Retina (tissue), 1 donor: ENCODE results near the gene ANKRD63.
A peak's percentile ranks its signal among the peaks of the same experiment; 100 is the strongest.

Experiments used
- DNase-seq: peaks from one replicate; pipeline ENCODE4 v3.0.0-alpha.2; 2016

Gene ANKRD63

DNA sequence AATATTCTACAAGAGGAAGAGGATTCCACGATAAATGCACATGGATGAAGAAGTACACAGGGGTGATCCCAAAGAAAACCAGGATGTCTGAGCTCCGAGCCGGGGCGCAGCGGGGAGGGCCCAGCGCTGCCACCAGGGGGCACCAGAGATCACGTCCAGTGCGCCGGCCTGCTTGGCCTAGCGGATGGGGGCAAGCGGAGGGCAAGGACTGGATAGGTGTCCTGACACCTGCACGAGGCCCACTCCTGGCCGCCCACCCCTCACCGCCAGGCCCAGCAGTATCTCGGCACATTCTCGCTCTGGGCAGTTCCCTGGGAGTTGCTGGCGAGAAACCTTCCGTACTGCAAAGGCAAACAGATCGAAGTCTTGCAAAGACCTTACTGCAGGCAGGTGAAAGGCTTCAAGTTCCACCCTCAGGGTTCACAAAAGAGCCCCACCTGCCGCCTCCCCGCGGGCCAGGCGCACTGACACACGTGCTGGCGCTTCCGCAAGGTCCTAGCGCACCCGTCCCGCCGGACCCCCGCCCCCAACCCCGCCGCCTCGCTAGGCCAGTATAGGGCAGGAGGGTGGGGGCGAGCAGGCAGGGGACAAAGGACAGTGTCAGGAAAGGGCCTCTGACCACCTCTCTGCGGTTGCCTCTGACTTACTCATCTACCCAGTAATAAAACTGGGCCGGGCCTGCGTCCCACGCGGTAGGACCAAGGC lies 3.3 kb downstream of the ANKRD63 start:
- peak; percentile 90 for DNase-seq

DNA sequence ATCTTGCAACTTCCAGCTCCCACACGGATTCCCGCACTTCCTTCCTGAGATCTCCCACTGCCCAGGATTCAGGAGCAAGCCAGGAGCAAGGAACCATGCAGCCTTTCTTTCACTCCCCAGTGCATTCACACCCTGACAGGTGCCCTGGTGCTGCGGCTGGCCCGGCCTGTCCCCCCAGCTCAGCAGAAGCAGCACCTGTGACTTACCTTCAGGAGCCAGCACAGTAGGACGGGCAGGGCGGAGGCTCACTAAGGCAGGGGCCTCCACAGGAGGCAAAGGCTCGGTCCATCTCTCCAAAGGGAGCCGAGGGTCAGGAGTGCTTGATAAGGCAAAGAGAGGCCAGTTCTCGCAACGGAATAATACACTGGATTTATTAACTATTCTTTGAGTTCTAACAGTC lies 4.8 kb downstream of the ANKRD63 start:
- peak; percentile 7 for DNase-seq

DNA sequence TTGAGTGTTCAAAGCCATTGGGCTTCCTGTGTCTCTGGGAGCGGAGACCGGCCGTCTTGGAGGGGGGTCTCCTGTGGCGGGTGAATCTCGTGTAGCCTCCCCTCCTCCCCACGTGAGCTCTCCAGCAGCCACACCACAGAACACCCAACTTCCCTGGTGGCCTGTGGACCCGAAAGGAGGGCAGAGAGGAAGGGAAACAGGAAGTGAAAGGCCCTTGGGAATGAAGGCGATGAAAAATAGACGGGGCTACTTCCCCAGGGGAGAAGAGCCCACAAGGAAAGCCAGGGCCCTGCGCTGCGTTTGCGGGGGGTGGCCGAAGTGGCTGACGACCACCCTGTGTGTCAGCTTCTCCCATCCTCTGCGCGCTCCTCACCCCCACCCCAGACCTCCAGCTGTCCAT lies 5.4 kb downstream of the ANKRD63 start:
- DNase-seq = peak; percentile 3

DNA sequence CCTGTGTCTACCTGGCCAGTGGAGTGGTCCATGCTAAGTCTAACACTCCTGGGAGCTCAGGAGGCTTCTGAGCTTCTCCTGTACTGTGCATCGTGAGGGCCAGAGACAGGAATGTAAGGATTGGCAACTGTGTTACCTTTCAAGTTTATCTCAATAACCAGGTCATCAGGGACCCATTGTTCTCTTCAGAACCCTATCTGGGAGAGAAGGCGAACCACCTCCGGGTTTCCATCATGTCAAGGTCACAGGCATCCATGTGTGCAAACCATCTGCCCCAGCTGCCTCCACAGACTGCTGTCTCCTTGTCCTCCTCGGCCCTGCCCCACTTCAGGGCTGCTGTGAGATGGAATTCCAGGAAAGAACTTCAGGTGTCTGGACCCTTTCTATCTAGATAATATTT lies 5.9 kb downstream of the ANKRD63 start:
- peak; percentile 11 for DNase-seq

DNA sequence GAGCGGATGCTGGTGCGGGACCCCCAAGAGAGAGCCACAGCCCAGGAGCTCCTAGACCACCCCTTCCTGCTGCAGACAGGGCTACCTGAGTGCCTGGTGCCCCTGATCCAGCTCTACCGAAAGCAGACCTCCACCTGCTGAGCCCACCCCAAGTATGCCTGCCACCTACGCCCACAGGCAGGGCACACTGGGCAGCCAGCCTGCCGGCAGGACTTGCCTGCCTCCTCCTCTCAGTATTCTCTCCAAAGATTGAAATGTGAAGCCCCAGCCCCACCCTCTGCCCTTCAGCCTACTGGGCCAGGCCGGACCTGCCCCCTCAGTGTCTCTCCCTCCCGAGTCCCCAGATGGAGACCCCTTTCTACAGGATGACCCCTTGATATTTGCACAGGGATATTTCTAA lies 6.9 kb downstream of the ANKRD63 start:
- DNase-seq = no peak

DNA sequence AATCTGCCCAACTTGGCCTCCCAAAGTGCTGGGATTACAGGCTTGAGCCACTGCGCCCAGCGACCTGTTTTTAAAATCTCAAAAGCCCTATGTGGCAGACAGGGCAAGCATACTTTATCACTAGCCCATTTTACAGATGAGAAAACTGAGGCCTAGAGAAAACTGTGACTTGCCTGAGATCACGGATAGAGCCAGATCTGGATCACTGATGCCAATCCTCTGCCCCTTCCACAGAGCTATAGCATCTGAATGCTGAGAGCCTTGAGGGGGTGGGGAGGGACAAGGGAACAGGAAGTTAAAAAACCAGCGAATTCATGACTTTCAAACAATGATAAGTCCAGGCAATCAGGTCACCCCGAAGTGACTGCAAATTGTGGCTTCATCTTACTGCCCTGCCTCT lies 7.3 kb downstream of the ANKRD63 start:
- DNase-seq = no peak

DNA sequence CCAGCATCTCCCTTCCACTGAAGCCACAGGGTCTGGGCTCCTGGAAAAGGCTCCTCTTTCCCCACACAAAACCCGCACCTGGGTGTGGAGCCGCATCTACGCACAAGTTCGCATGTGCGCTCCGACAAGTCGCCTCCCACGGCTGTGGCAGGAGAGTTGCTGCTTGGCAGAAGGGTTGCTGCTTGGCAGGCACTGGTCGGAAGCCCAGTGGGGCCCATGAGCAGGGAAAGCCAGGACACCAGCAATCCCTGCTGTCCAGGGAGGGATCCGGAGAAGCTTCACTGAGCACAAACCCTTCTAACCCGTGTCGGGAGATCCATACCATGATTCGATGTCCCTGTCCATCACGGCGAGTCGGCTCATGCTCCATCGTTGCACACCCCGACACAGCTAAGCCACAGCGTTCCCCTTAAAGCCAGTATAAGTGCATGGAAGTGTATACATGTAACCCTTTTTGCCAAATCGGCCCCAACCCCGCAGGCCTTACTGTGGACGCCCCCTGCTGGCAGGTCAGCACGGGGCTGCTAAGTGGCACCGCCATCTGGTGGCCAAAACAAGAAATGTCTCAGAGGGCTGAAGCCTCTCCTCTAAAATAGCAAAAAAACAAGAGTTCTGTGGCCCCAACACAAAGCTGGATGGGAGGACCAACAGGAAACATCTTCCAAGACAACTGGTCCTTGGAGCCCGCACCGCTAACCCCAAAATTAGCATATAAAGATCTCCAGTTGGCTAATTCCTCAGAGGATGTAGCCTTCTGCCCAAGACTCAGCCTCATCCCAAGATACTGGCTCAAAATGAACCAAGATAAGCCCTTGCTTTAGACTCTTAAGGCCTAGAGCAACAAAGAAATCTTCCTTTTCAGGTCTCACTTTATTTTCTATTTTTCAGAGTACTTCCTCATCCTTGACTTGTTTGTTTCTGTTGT lies 8.3 kb downstream of the ANKRD63 start:
- DNase-seq = peak; percentile 85

DNA sequence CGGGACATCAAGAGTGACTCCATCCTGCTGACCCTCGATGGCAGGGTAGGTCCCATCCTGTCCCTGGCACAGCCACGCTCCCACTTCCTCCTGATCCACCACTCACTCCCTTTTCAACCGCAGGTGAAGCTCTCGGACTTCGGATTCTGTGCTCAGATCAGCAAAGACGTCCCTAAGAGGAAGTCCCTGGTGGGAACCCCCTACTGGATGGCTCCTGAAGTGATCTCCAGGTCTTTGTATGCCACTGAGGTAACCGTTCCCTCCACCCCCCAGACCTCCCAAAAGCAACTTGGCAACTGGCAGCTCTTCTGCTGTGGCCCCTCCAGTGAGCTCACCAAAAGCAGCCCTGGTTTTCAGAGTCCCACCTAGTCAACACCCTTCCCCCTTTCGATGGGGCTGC lies 9.4 kb downstream of the ANKRD63 start:
- no peak for DNase-seq

DNA sequence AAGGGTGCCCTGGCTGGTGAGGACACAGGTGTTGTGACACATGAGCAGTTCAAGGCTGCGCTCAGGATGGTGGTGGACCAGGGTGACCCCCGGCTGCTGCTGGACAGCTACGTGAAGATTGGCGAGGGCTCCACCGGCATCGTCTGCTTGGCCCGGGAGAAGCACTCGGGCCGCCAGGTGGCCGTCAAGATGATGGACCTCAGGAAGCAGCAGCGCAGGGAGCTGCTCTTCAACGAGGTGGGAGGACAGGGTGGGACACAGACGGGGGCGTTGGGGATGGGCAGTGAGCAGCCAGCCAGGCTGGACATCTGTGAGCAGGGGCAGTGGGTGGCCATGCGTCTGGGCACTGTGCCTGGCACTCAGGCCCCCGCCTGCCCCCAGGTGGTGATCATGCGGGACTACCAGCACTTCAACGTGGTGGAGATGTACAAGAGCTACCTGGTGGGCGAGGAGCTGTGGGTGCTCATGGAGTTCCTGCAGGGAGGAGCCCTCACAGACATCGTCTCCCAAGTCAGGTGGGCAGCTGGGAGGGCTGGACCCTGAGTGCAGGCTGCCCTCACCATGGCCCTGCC lies 10.3 kb downstream of the ANKRD63 start:
- no peak for DNase-seq

DNA sequence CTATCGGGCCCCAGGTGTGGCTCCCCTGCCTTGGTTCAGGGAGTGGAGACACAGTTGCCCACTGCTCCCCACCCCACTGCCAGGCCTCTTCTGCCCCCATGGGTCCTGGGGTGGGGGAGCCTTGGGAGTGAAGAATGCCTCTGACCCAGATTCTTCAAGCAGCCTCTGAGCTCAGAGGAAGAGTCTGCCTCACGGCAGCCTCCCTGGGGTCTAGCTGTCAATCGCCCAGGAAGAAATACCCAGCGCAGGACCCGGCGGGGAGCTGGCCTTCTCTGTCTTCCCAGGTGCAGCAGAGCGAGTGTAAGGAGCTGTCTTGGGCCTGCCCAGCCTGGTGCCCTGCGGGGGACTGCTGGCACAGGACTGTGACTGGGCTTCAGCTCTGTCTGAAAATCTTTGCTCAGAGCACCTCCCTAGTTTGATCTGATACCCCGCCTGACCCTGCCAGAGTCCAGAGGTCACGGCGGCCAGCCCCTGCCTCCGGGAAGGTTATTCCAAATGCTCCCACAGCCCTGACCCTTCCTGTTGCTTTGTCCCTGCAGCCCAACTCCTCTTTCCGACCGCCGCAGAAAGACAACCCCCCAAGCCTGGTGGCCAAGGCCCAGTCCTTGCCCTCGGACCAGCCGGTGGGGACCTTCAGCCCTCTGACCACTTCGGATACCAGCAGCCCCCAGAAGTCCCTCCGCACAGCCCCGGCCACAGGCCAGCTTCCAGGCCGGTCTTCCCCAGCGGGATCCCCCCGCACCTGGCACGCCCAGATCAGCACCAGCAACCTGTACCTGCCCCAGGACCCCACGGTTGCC lies 11.0 kb downstream of the ANKRD63 start:
- peak; percentile 69 for DNase-seq

DNA sequence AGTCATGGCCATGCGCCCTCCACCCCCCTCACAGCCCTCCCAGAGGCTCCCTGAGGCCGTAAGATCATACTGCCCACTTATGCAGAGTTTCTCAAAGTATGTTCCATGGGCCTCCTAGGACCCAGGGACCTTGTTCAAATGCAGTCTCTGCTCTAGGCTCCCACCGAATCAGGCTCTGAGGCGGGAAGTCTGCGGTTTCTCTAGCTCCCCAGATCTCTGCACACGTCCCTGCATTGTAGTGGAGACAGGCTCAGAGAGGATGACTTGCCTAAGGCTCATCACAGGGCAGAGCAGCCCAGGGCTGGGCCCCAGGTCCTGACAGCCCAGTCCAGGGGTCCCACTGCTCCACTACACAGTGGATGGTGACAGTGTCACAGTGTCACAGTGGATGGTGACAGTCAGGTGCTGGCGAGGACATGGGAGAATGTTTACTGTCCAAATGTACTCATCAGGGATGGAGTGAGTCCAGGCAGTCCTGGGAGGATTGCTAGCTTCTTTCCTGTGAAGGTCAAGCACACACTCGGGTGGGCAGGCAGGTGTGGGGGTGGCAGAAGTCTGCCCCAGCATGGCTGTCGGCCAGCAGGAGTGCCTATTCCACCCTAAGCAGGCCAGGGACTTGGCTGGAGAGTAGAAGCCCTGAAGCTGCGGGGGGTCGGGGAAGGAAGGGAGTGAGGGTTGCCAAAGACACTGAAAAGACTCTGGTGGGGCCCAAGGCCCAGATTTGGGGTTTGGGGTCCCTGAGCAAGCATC lies 12.4 kb downstream of the ANKRD63 start:
- DNase-seq = no peak

DNA sequence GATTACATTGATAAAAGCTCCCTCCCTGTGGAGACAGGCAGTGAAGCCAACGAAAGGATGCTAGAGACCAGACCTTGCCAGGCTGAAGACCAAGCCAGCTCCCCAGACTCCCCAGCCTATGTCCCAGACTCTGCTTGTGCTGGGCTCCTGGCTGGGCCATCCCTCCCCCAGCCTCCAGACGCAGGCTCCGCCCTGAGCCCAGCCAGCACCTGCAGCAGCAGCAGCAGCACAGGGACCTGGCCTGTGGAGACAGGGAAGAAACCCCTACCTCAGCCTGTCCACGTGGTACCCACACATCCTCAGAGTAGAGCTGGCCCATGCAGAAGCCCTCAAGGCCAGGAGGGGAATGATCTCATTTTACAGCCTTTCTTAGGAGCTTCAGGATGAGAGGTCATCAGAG lies 13.3 kb downstream of the ANKRD63 start:
- no peak for DNase-seq

DNA sequence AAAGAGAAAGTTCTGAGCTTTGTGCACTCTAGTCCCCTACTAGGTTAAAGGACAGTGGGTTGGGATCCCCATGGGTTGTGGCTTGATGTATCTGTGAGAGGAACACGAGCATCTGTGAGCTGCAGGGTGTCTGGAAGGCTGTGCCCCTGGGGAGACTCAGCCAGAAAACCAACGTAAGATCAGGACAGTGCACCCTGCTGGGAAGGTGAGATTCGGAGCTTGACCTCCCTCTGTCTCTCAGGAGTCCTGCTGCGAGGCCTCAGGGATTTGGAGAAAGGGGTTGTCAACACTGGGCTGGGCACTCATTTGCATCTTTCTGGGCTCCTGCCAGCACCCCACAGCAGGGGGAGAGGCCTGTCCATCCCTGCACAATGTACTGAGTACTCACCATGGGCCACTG lies 15.2 kb downstream of the ANKRD63 start:
- DNase-seq = no peak

DNA sequence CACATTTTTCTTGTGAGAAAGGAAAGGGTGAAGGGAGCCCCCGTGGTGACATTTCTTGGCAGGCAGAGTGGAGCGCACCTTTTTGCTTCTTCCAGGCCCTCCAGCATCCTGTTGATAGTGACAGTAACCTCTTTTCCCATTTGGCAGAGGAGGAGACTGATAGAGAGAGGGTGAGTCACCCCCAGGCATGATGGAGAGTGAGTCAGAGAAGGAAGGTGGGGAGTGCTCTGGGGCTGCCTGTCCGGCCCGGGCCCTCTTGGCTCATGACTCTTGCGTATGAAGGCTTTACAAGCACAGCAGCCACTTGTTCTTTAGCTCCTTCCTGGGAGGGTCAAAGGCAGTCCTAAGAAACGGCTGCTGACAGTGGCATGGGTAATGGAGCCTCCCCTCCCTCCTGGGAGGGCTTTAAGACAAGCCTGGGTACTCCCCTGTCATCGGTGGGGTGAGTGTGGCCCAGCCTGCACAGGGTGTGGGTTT lies 16.0 kb downstream of the ANKRD63 start:
- no peak for DNase-seq

DNA sequence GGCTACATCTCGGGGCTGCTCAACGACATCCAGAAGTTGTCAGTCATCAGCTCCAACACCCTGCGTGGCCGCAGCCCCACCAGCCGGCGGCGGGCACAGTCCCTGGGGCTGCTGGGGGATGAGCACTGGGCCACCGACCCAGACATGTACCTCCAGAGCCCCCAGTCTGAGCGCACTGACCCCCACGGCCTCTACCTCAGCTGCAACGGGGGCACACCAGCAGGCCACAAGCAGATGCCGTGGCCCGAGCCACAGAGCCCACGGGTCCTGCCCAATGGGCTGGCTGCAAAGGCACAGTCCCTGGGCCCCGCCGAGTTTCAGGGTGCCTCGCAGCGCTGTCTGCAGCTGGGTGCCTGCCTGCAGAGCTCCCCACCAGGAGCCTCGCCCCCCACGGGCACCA lies 17.0 kb downstream of the ANKRD63 start:
- no peak for DNase-seq

DNA sequence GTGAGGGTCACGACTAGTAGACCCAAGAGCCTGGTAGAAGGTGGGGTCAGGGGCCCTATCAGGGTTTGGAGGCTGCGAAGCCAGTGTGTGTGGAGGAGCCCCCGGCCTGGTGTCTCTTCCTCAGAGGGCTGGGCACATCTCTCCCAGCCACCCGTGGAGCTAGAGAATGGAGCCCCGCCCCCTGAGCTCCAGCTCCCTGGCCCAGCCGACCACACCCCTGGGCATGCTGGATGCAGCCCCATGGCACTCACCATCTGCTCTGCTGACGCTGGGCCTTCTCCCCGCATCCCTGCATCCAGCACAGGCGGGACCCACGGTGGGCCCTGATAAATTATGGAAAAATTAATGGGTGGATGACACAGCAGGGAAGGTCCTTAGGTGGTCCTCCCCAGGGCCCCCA lies 17.5 kb downstream of the ANKRD63 start:
- DNase-seq = no peak

DNA sequence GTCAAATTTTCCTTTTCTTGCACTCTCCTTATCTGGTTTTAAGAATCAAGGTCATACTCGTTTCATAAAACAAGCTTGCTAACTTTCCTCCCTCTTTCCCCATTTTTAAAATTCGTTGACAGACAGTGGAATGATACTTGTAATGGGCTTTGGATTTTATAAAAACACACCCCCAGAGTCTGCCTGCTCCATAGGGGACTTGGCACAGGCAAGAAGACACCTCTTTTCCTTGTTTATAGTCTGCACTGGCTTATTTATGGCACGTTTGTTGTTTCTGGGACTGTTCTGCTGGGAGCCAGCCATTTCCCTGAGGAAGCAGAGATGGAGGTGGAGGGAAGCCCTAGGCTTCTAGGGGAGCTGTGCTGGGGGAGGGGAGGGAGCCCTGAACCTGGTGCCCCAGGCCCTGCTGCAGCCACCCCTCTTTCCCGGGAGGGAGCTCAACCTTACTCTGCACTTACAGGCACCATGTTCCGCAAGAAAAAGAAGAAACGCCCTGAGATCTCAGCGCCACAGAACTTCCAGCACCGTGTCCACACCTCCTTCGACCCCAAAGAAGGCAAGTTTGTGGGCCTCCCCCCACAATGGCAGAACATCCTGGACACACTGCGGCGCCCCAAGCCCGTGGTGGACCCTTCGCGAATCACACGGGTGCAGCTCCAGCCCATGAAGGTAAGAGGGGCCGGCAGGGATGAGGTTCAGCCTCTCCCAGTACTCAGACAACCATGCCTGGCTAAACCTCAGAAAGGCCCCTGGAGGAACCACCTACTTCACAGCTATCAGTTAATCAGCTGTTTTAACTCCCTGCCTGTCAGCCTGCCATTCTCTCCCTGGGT lies 18.3 kb downstream of the ANKRD63 start:
- no peak for DNase-seq

DNA sequence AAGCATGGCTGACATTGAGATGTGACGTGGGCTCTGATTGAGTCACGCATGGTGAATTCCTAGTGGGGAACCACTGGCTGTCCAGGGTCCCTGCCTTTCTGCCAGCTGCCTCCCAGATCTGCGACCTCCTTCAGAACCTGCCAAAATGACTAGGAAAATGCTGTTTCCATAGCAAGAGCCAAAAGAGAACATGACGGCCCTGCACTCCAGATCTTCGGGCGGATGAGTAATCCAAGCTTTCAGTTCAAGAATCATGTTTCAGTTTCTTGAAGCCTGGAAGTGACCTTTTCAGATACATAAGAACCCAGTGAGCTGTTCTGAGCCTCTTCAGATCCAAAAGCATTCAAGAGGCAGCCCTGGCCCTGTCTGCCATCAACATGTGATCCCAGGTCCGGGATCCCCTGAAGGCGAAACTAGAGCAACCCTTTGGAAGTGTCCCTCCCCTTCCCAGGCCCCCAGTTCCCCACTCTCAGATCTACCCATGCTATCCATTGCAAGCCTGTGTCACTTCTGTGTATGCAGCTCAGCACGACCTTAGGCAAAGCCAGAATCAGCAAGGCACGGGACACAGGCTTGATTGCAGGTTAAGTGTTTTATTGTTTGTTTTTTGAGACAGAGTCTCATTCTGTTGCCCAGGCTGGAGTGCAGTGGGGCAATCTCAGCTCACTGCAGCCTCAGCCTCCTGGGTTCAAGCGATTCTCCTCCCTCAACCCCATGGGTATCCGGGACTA lies 19.7 kb downstream of the ANKRD63 start:
- no peak for DNase-seq

DNA sequence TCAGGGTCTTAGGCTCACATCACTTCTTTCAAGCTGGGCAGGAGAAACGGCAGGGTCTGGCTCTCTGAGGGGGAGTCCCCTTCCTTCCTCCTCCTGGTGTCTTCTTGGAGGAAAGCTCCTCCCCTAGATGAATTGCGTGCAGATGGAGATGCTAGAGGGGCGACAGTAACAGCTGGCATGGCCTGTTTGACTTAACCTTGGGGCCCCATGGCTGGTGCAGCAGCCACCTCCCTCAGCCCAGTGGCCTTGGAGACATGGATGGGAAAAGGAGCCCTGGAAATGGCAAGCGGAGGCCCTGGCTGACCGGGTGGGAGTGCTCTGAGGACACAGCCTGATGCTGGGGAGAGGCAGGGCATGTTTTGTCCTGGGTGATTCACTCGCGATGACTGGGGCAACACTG lies 23.8 kb downstream of the ANKRD63 start:
- DNase-seq = no peak

DNA sequence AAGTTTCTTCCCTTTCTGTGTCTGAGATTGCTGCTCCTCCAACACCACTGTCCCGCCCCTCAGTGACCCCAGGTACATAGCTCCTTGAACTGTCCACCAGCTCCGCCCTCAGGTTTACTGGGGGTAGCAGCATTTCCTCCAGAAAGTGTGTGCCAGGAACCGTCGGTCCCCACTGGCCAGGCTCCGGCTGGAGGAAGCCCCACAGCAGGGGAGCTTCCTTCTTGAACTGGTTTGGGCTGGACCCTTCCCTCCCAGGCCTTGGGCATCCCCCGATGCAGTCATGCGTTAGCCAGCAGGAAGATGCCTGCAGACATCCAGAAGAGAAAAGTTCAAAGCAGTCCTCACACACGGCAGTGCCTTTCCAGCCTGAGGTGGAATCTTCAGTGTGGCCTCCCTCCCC lies 24.3 kb downstream of the ANKRD63 start:
- DNase-seq = no peak
